DND-41 (cell line): ENCODE results near the gene TRIM31.

ENCODE experiments used
- ATAC-seq: fragments of 200-7000 bp; cut with Tn5 transposase; 3 replicates; pipeline ENCODE4 v1.9.1; 2021; ENCODE audit warnings: low read depth; ENCODE audit not compliant: insufficient read depth
- DNase-seq: peaks from one replicate; pipeline ENCODE4 v3.0.0-alpha.2; 2020
- H2AFZ ChIP-seq: 2 replicates; pipeline ENCODE4 v1.6.0; 2012; ENCODE audit warnings: low read depth, low read length
- H3K27ac ChIP-seq: 2 replicates; pipeline ENCODE4 v1.5.1; 2012; ENCODE audit warnings: low read length, inconsistent platforms
- H3K27me3 ChIP-seq: fragments of 200-600 bp; sonication (generic); 2 replicates; pipeline ENCODE4 v1.6.0; 2012; ENCODE audit warnings: low read length, mild to moderate bottlenecking, inconsistent platforms; ENCODE audit not compliant: insufficient read depth, poor library complexity
- H3K36me3 ChIP-seq: 2 replicates; pipeline ENCODE4 v1.5.1; 2012; ENCODE audit warnings: low read length, inconsistent platforms; ENCODE audit not compliant: insufficient read depth
- H3K4me1 ChIP-seq: 2 replicates; pipeline ENCODE4 v1.5.1; 2012; ENCODE audit warnings: mild to moderate bottlenecking, low read length; ENCODE audit not compliant: insufficient read depth
- H3K4me2 ChIP-seq: 2 replicates; pipeline ENCODE4 v1.6.0; 2012; ENCODE audit warnings: mild to moderate bottlenecking, moderate library complexity, low read length, inconsistent platforms; ENCODE audit not compliant: insufficient read depth
- H3K4me3 ChIP-seq, 2 experiments: fragments of 200-600 bp in 1 of 2; shearing (Covaris generic) in 1 of 2; 2 replicates each; pipeline ENCODE4 v1.5.1; 2012 to 2016; ENCODE audit warnings: inconsistent platforms in 2 of 2, low read length in 2 of 2, mild to moderate bottlenecking in 2 of 2, low read depth in 1 of 2, moderate library complexity in 1 of 2
- H3K79me2 ChIP-seq: 2 replicates; pipeline ENCODE4 v1.6.0; 2012; ENCODE audit warnings: low read length, inconsistent platforms; ENCODE audit not compliant: insufficient read depth
- H3K9ac ChIP-seq: 2 replicates; pipeline ENCODE4 v1.6.0; 2012; ENCODE audit warnings: low read depth, mild to moderate bottlenecking, inconsistent platforms, low read length, moderate library complexity
- H3K9me3 ChIP-seq: 2 replicates; pipeline ENCODE4 v1.5.1; 2012; ENCODE audit warnings: low read length, moderate library complexity, mild to moderate bottlenecking, inconsistent platforms; ENCODE audit not compliant: insufficient read depth, severe bottlenecking
- H4K20me1 ChIP-seq: 2 replicates; pipeline ENCODE4 v1.6.0; 2012; ENCODE audit warnings: low read length; ENCODE audit not compliant: insufficient read depth
- CTCF ChIP-seq: IDR thresholded peaks from 2 replicates; pipeline ENCODE4 v1.5.1; 2012; ENCODE audit warnings: borderline replicate concordance, low read length, moderate library complexity, mild to moderate bottlenecking; ENCODE audit not compliant: poor library complexity, severe bottlenecking; ENCODE audit errors: extremely low read depth
- EZH2 ChIP-seq: IDR thresholded peaks from 3 replicates; pipeline ENCODE4 v1.6.1; 2012; ENCODE audit warnings: borderline replicate concordance, low read depth, mild to moderate bottlenecking, moderate library complexity, low read length, inconsistent platforms; ENCODE audit not compliant: severe bottlenecking

Gene TRIM31

DNA sequence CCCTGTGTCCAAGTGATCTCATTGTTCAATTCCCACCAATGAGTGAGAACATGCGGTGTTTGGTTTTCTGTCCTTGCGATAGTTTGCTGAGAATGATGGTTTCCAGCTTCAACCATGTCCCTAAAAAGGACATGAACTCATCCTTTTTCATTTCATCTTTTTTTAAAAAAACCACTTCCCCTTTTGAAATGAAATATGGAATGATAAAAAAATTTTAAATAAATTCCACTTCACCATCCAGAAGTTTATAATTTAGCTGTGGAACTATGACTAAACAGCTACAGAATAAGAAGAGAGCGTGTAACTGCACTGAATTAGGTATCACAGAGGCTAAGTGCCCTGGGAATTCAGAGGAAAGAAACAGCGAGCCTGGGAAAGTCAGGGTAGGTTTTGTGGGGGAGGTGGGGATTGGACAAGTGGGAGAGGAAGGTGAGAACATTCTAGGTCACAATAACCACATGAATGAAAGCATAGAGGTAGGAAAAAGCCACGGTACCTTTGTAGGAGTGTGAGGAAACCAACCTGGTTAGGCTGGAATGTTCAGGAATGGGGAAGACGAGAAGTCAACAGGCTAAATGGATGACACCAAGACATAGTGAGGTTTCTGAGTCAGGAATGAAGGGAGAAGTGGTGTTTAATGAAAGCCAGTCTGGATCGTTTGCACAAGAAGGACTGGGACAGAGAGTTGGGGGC is 37.1 kb upstream of the TRIM31 start:
- Histone ChIP-seq H3K27me3 (peaks cover 37% of the 10 kb centered on the region), H3K4me3 (no peak overlapping the region), H3K27ac (no peak overlapping the region), H3K36me3 (no peaks in the 10 kb centered on the region), H4K20me1 (peaks cover 2% of the 10 kb centered on the region; the same call in 1 of the 2 replicates), H2AFZ (no peak overlapping the region), H3K79me2 (no peaks in the 10 kb centered on the region), H3K9me3 (no peaks in the 10 kb centered on the region), H3K4me2 (no peak overlapping the region), H3K4me1 (no peaks in the 10 kb centered on the region), H3K9ac (no peak overlapping the region)
- ATAC-seq (no peak), DNase-seq (no peak)
- TF ChIP-seq EZH2 (no peak), CTCF (no peak)

DNA sequence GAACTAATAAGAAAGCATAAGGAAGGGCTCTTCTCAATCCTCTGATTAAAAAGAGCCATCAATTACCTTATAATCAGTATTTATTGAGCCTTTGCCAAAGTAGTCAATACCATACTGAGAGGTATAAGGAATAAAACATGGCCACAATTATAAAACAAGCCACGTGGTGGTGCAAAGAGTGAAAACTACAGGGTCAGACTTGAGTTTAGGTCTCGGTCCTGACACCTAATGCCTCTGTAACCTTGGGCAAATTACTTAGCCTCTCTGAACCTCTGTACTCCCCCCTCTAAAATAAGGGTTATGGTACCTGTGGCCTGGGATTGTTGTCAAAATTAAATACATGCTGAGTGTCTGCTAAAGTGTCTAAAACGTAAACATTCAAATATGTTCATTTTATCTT is 36.3 kb upstream of the TRIM31 start:
- Histone ChIP-seq H3K36me3 (no peaks in the 10 kb centered on the region), H3K9me3 (no peaks in the 10 kb centered on the region), H3K4me1 (no peaks in the 10 kb centered on the region), H4K20me1 (peaks cover 2% of the 10 kb centered on the region; the same call in 1 of the 2 replicates), H3K79me2 (no peaks in the 10 kb centered on the region), H3K9ac (no peak overlapping the region), H3K4me2 (no peak overlapping the region), H3K4me3 (no peak overlapping the region), H3K27ac (no peak overlapping the region), H3K27me3 (peaks cover 39% of the 10 kb centered on the region), H2AFZ (no peak overlapping the region)
- ATAC-seq: no peak
- TF ChIP-seq CTCF (no peak), EZH2 (no peak)
- DNase-seq: no peak

- DNase-seq (no peak), ATAC-seq (no peak)
- TF ChIP-seq EZH2 (no peak), CTCF (no peak)
- no peaks in the 10 kb centered on the region for H4K20me1 ChIP-seq
- no peak overlapping the region for H3K27ac ChIP-seq
- H3K4me1 ChIP-seq: no peaks in the 10 kb centered on the region
- no peak overlapping the region for H3K4me3 ChIP-seq
- no peaks in the 10 kb centered on the region for H3K79me2 ChIP-seq
- H3K9me3 ChIP-seq: no peaks in the 10 kb centered on the region
- no peak overlapping the region for H3K4me2 ChIP-seq
- no peak overlapping the region for H3K9ac ChIP-seq
- H3K27me3 ChIP-seq: peaks cover 38% of the 10 kb centered on the region
- no peaks in the 10 kb centered on the region for H3K36me3 ChIP-seq
- no peak overlapping the region for H2AFZ ChIP-seq
Observed at GRCh38 chr6:30147096-30147495, 34.2 kb upstream of the TRIM31 start.
